Measurements from ENCODE around the gene CAMSAP2. TPM values are rescaled to one million over a fixed set of nuclear protein-coding genes. Genes with fewer than 3 reads are reported as not detected.

CAMSAP2 gene
- total and polyA plus RNA-seq, 10 of the 15 experiments (the other 5 are each of a cell fraction or from before 2014, with no cell fraction given): 3.9 to 19.8 (median 8.0) TPM

- TF ChIP-seq SMC3 (IDR thresholded peaks at IDR 0.05; ENCODE audit: borderline replicate concordance, low read length) (0 out of 2 replicates have a peak, but pooled peaks have one; percentile 7), STAT3 (IDR thresholded peaks at IDR 0.05; ENCODE audit: low read depth, low read length) (no peak), GABPA (IDR thresholded peaks at IDR 0.05; ENCODE audit: low read depth) (no peak), ZBTB33 (IDR thresholded peaks at IDR 0.05) (no peak), ZNF687 (IDR thresholded peaks at IDR 0.05) (peak; percentile 85), RELA (IDR thresholded peaks at IDR 0.05; ENCODE audit: borderline replicate concordance, partially characterized antibody) (no peak), RCOR1 (conservative IDR thresholded peaks at IDR 0.05; ENCODE audit: low read depth, low read length) (no peak), LARP7 (IDR thresholded peaks at IDR 0.05) (no peak), POLR2AphosphoS5 (IDR thresholded peaks at IDR 0.05; ENCODE audit: low read length) (no peak), IRF3 (IDR thresholded peaks at IDR 0.05) (no peak), IRF5 (IDR thresholded peaks at IDR 0.05; ENCODE audit: borderline replicate concordance) (no peak), NKRF (conservative IDR thresholded peaks at IDR 0.05) (no peak), IKZF1 (conservative IDR thresholded peaks at IDR 0.05) (no peak; the same call in 1 of the 2 replicates), ZNF384 (IDR thresholded peaks at IDR 0.05; ENCODE audit: borderline replicate concordance, low read depth, low read length) (peak; percentile 68; the same call in 1 of the 2 replicates), RELB (IDR thresholded peaks at IDR 0.05; ENCODE audit: low read depth) (peak; percentile 49; the same call in 1 of the 2 replicates), TCF3 (IDR thresholded peaks at IDR 0.05; ENCODE audit: borderline replicate concordance, insufficient read depth, low read depth, low read length) (no peak)
Measured at GRCh38 chr1:200907611-200908097, 169.0 kb downstream of the CAMSAP2 start (continued).

All from GM12878 (cell line).